Loucy (cell line): Measurements from ENCODE around the gene C17orf107.

ENCODE experiments used
- EZH2phosphoT487 ChIP-seq: fragments of 200-600 bp; IDR thresholded peaks from 2 replicates; pipeline ENCODE4 v1.6.1; 2018; ENCODE audit warnings: antibody characterized with exemption, mild to moderate bottlenecking, moderate library complexity, borderline replicate concordance
- TF ChIP-seq, protein P1 (sequence below): fragments of 200-600 bp; sonication (generic); conservative IDR thresholded peaks from 2 replicates; pipeline ENCODE4 v1.5.1; 2014; ENCODE audit warnings: mild to moderate bottlenecking, antibody characterized with exemption, low read length

DNA sequence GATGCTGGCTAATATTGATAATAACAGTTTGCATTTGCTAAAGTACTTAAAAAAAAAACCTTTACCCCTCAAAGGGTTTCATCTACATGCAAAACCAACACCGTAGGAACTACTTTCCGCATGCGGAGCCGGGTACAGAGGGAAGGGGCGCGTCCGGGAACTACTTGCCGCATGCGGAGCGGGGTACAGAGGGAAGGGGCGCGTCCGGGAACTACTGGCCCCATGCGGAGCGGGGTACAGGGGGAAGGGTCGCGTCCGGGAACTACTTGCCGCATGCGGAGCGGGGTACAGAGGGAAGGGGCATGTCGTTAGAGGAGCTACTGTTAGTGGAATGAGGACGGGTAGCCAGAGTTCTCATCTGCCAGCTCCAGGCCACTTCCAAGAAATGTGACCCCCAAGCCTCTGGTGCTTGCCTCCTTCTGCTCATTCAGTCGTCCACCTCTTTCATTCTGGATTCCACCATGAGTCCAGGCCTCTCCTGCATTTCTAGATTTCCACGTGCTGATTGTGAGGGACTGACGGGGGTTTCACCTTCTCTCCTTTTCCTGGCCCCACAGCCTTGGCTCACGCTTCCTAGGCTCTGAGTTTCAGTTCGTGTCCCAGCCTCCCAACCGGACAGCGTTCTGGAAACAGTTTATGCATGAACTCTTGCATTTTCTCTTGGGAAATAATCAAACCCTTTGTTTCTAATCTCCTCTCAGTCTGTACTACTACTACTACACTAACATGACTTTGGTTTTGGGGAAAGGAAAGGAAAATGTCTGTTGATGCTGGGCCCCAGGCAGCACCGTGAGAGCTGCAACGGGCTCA lies 39.3 kb upstream of the C17orf107 start:
- TF ChIP-seq, protein P1, sequence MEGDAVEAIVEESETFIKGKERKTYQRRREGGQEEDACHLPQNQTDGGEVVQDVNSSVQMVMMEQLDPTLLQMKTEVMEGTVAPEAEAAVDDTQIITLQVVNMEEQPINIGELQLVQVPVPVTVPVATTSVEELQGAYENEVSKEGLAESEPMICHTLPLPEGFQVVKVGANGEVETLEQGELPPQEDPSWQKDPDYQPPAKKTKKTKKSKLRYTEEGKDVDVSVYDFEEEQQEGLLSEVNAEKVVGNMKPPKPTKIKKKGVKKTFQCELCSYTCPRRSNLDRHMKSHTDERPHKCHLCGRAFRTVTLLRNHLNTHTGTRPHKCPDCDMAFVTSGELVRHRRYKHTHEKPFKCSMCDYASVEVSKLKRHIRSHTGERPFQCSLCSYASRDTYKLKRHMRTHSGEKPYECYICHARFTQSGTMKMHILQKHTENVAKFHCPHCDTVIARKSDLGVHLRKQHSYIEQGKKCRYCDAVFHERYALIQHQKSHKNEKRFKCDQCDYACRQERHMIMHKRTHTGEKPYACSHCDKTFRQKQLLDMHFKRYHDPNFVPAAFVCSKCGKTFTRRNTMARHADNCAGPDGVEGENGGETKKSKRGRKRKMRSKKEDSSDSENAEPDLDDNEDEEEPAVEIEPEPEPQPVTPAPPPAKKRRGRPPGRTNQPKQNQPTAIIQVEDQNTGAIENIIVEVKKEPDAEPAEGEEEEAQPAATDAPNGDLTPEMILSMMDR: no peak
- TF ChIP-seq EZH2phosphoT487: no peak
